M059J (cell line): Measurements from ENCODE around the gene PTX4. TPM values are rescaled to one million over a fixed set of nuclear protein-coding genes. Genes with fewer than 3 reads are reported as not detected.

ENCODE experiments used
- DNase-seq: peaks from one replicate; pipeline ENCODE4 v3.0.0-alpha.2; 2012; ENCODE audit warnings: low read depth
- total RNA-seq: library from RNA; depleted of rRNA; stranded (reverse); fragments of >200 nt; shearing (Covaris generic); gene quantifications from 2 replicates; pipeline ENCODE4 v1.2.3, GENCODE V29; 2014; rRNA removed

PTX4 gene, protein sequence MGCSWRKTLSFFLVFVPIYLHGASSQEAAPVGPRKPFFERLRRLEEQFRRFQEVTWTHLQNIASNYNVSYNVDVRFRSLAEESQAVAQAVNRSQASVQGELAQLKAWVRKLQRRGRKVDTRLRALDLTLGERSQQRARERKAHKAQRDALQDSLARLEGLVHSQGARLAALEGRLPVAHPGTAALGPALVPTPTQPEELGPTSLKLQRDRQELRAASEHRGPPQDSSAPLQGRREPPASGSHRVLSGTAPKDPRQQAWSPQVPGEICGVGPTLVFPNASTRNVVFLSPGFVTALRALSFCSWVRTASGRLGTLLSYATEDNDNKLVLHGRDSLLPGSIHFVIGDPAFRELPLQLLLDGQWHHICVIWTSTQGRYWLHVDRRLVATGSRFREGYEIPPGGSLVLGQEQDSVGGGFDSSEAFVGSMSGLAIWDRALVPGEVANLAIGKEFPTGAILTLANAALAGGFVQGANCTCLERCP
- total RNA-seq = not detected in 2 replicates

DNA sequence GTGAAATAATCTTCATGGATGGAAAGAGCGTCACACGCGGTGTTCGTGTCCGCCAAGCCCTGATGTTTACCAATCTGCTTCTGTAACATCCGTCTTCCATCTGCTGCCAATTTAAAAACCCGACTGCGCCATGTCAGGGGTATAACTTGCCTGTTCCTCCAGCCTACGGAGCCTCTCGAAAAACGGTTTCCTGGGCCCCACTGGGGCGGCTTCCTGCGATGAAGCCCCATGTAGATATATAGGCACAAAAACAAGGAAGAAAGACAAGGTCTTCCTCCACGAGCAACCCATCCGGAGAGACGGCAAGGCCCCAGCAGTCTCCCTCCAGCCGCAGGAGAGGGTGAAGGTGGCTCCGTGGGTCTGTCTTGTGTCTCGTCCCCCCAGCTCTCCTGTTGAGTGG lies at the start of gene PTX4:
Gene PTX4 (minus strand): TSS at position 326 of the 400 bp plus-strand sequence. CDS start 35 bp downstream, at position 291.
- no peak for DNase-seq

DNA sequence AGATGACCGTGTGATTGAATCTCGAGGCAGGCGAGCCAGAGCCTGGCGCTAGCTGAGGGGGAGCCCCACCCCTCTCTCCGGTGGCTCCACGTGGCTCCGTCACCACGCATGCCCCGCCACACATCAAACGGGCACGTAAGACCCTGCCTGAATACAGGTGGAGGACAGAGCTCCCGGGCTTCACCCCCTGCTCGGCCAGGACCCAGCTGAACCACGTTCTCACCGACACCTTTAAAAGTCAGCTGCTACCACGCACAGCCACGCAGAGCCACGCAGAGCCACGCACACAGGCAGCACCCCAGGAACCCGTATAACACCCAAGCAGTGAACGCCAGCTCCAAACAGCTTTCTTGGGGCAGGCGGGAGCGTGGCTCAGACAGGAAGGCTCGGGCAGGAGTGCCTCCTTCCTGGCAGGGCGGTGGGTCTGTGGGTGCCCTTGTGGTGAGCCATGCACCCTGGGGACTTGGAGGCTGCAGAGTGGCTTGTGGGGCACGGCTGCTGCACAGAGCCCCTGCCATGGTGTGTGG lies 49.1 kb upstream of the PTX4 start:
- no peak for DNase-seq

GRCh38 chr16:1537138-1537577 lies 48.4 kb upstream of the PTX4 start:
- no peak for DNase-seq

DNA sequence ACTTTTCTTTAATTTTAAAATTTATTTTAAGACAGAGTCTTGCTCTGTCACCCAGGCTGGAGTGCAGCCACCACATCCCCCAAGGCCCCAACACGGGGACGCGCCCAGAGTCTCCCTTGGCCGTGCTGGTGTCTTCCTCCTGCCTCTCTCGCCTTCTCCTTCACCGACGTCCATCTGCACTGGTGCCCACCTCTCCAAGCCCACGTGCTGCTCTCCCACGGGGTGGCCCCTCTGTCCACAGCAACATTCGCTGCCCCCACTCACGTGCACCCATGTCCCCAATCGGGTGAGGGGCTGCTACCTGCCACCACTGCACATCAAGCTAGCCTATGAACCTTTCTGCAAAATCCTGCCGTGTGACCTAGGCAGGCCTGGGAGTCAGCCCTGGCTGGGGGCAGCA lies 47.9 kb upstream of the PTX4 start:
- DNase-seq = no peak

DNA sequence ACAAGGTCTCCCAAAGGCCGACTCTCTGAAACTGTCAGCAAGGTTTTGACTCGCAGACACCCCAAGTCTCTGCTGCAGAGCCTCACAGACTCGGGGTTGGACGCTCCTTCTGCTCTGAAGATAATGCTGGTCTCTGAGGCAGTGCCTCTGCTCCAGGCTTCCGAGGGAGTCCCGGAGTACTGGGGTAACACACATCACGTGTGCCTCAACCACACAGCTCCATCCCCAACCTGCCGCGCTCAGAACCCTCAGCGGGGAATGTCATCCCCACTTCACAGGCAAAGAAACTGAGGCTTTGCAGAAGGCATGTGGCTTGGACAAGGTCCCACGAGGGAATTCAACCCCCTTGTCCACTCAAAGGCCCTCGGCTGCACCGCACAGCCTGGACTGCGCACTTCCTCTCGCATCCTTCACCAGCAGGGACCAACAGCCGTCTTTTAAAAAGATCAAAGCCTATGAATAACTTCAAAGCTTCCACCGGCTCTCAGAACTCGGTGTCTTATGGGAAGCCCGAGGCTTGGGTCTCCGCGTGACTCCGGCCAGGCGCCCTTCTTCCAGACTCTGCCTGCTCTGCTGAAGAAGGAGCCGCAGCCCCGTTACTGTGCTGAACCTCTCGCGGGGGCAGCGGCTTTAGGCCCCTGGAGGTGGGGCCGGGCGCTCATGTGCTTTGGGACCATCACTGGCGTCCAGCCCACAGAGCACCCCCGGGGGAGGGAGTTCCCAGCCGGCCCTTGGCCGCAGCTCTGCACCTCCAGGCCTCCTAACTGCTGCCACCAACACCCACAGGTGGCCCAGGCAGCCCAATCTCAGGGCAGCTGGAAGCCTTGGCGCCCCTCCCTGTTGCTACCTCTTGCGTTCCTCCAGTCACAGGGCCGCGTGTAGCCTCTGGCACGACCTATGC lies 46.9 kb upstream of the PTX4 start:
- DNase-seq = no peak

GRCh38 chr16:1534021-1535020 lies 45.6 kb upstream of the PTX4 start:
- DNase-seq = no peak

DNA sequence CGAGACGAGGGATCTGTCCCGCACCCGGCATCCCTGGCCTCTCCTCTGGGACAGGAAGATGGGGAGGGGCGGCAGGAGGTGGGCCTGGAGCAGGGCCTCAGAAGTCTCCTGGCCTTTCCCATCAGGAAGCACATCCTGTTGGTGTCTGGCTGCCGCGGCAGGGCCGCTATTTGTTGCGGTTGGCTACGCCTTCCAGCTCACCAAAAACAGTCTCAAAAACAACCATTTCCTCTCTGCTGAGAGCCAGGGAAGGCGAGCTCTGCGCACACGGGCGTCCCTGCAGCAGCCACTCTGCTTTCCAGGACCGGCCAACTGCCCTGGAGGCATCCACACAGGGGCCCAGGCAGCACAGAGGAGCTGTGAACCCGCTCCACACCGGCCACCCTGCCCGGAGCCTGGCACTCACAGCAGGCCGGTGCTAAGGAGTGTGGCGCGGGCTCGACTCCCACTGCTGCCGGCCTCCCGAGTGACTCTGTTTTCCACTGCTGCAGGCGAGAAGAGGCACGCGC lies 44.8 kb upstream of the PTX4 start, which contains the start of gene TMEM204:
Gene TMEM204 (plus strand): TSS at position 224 of the 509 bp plus-strand sequence. CDS start 610 bp downstream, outside the sequence.
- no peak for DNase-seq

GRCh38 chr16:1532771-1533170 lies 44.0 kb upstream of the PTX4 start:
- no peak for DNase-seq

DNA sequence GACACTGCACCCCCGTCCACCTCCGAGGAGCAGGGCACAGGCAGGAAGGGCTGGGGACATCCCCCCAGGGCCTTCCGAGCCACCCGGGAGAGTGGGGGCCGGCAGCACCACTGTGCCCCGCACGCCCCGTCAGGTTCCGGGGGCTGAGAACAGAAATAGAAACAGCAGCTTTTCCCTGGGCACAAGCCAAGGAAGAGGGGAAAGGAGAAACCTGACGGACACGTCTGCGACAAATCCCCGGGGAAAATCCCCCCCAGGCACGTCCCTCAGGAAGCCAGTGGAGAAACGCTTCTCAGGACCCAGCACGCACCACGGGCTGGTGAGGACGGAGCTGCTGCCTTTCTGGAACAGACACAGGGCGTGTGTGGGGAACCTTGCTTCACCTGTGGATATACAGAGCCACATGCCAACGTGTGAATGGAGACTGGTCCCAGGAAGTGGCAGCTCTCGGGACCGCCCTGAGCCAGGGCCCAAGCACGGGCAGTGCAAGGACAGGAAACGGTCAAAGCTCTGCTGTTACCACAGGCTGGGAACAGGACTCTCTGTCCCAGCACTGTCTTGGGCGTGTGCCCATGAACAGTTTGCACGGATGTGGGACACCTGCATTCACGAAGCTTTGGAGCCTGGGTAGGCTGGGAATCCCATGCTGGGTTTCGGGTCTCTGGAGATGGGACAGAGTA lies 43.5 kb upstream of the PTX4 start:
- DNase-seq = no peak

DNA sequence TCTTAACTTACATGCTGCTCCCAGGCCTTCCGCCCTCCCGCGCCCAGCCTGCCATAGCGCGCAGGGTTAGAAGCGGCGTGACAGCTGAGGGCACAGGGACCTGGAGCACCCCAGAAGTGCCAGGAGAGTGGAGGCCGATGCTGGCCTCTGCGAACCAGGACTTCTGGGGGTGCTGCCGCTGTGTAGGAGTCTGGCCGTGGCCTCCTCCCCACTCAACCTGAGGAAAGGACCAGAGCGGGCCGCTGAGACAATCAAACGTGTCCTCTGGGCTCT lies 42.8 kb upstream of the PTX4 start:
- DNase-seq = no peak

DNA sequence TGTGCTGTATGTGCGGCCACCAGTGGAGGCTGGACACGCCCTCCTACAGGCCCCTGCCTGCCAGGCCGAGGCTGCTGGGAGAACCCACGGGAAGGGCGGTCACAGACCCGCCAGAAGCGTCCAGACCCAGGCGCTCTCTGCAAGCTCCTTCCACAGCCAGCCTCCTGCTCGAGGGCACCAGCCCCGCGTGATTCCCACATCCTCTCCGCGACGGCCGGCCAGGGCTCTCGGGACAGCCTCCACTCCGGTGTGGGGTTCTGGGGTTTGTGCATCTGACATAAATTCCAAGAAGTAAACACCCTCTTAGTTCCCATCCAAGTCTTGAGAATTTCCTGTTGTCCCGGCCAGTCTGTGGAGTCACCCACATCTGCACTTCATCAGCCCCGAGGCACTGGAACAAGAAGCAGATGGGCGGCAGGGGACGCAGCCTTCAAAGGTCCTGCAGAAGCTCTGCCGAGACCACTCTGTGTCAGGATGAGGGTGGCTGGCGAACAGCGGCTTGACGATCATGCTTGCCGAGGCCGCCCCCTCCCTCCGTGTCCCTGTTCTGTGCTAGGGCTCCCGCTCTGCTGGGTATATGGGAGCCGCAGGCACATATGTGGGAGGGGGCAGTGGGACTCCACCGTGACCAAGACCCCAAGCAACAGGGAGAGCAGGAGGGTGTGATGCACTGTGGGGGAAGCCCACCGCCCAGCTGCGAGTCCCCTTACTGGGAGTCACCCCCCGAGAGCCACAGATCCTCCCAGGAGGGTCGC lies 42.3 kb upstream of the PTX4 start:
- no peak for DNase-seq

GRCh38 chr16:1530349-1530882 lies 41.7 kb upstream of the PTX4 start:
- DNase-seq = no peak

GRCh38 chr16:1528921-1529537 lies 40.3 kb upstream of the PTX4 start:
- DNase-seq = no peak

DNA sequence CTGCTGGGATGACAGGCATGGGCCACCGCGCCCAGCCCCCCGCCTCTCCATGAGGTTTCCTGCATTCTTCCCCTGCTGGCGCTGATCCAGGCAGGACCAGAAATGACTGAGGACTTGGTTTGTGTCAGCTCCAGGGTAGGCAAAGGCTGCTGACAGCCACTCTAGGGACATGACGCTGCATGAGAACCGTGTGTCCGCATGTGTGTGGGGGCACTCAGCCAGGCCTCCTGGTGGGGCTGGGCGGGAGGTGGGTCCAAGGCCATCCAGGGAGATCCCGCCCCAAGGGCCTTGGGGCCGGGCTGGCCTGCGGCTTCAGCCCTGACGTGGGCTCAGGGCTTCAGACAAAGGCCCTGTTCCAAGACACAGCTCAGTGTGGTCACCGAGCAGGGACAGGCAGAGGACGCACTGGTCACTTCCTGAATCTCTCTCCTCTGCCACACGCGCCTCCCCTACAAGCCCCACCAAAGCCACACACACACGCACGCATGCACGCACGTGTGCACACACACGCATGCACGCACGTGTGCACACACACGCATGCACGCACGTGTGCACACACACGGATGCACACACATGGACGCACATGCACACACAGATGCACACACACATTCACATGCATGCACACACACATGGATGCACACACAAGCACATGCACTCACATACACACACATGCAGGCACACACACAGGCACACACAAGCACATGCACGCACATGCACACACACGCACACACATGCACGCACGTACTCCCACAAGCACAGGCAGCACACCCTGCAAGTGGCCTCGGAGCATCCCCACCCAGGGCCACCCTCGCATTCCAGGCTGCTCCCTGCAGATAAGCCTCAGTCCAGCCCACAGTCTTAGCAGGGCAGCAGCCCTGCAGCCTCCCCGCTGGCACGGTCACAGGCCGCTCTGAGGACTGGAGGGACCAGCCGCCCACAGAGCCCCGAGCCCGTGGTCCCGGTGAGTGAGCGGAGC lies 39.4 kb upstream of the PTX4 start:
- DNase-seq = no peak

DNA sequence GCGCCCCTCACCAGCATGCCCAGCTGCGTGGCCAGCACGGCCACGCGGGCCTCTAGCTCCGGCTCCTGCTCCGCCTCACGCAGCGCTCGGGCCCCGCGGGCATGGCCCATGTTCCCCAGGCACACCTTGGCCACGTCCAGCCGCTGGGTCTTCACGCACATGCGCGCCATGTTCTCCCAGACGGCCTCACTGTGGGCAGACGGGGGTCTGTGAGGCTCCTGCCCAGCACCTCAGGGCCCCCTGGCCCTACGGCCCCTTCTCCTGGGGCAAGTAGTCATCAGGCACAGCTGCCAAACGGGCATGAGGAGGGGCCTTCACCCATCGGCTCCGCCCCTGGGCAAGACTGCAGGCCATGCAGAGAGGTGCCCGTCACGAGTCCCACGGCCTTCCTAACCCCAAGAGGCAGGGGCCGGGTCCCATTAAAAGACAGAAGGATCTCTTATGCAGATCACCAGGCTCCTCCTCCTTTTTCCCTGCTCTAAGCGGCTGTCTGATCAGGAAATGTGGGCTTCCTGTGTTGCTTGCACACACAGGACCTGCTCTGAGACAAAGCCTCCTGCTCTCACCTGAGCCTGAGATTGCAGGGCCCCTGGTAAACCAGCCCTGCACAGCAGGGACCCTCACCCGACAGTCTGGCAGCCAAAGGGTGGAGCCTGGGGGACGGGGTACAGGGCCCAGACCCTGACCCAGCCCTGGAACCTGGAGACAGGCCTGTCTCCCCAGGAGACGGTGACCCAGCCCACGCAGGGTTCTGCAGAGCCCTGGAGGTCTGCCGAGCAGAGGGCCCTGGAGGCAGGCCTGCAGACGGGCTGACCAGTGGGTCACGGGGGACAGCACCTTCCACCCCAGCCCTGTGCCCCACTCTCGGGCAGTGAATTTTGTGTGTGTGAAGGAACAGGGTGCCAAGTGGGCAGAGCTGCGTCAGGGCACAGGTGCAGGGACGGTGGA lies 38.1 kb upstream of the PTX4 start:
- no peak for DNase-seq

GRCh38 chr16:1525871-1526607 lies 37.3 kb upstream of the PTX4 start:
- DNase-seq = no peak
